Gastroesophageal sphincter (tissue), 4 donors: Measurements from ENCODE around the gene MGRN1. TPM values are rescaled to one million over a fixed set of nuclear protein-coding genes. Genes with fewer than 3 reads are reported as not detected.
A peak's percentile ranks its signal among the peaks of the same experiment; 100 is the strongest.

Experiments
- ATAC-seq: fragments of 150-250 bp; one replicate; pipeline ENCODE4 v1.9.1; 2016; ENCODE audit warnings: mild to moderate bottlenecking, moderate library complexity
- H3K27ac ChIP-seq, 4 donors: fragments of 200-600 bp; sonication (generic) in 3 of 4; 1 replicate in 3 of 4; 2 replicates in 1 of 4; pipeline ENCODE4 v1.5.1; 2016 to 2019
- H3K27me3 ChIP-seq: fragments of 200-600 bp; sonication (generic); one replicate; pipeline ENCODE4 v1.5.1; 2019
- H3K36me3 ChIP-seq, 2 donors: fragments of 200-600 bp; sonication (generic); one replicate each; pipeline ENCODE4 v1.5.1; 2019; ENCODE audit warnings: control low read depth in 1 of 2
- H3K4me1 ChIP-seq, 3 donors: fragments of 200-600 bp; sonication (generic); 1 replicate in 2 of 3; 2 replicates in 1 of 3; pipeline ENCODE4 v1.5.1; 2016 to 2019; ENCODE audit warnings: control low read depth in 2 of 3
- H3K4me3 ChIP-seq, 2 donors: fragments of 200-600 bp; sonication (generic); one replicate each; pipeline ENCODE4 v1.5.1; 2019; ENCODE audit warnings: mild to moderate bottlenecking in 1 of 2, moderate library complexity in 1 of 2
- H3K9me3 ChIP-seq, 3 donors: fragments of 200-600 bp; sonication (generic); one replicate each; pipeline ENCODE4 v1.5.1; 2017 to 2019; ENCODE audit warnings: control low read depth in 2 of 3
- EP300 ChIP-seq: sonication (generic); formaldehyde crosslinking; IDR thresholded peaks from one replicate; pipeline ENCODE4 v1.6.1; 2017; ENCODE audit warnings: antibody characterized with exemption, mild to moderate bottlenecking
- POLR2A ChIP-seq, 2 donors: fragments of 450-650 bp; IDR thresholded peaks; one replicate each; pipeline ENCODE4 v1.6.1; 2017; ENCODE audit warnings: antibody characterized with exemption in 2 of 2, mild to moderate bottlenecking in 2 of 2, moderate library complexity in 1 of 2
- POLR2AphosphoS5 ChIP-seq: sonication (generic); formaldehyde crosslinking; IDR thresholded peaks from one replicate; pipeline ENCODE4 v1.6.1; 2017; ENCODE audit warnings: antibody characterized with exemption
- WGBS, 2 donors: methylation state at CpG; one replicate each; pipeline ENCODE4 v1.1.5; 2018; ENCODE audit warnings: low coverage in 1 of 2; 5-methylcytosine and 5-hydroxymethylcytosine counted together
- total RNA-seq, 4 donors: library from RNA; depleted of rRNA; stranded (reverse); fragments of >200 nt; gene quantifications; one replicate each; pipeline ENCODE4 v1.1.0, GENCODE V29; 2016
- TF ChIP-seq, protein P1 (sequence below), 4 experiments: fragments of 200-600 bp in 2 of 4; fragments of 450-650 bp in 2 of 4; sonication (generic) in 1 of 4; IDR thresholded peaks; one replicate each; pipeline ENCODE4 v1.5.1; 2017 to 2019; ENCODE audit warnings: antibody characterized with exemption in 4 of 4, mild to moderate bottlenecking in 2 of 4, moderate library complexity in 2 of 4

MGRN1 gene
- total RNA-seq, 4 donors from 2014 or later: 29.2 to 67.0 (median 40.5) TPM

DNA sequence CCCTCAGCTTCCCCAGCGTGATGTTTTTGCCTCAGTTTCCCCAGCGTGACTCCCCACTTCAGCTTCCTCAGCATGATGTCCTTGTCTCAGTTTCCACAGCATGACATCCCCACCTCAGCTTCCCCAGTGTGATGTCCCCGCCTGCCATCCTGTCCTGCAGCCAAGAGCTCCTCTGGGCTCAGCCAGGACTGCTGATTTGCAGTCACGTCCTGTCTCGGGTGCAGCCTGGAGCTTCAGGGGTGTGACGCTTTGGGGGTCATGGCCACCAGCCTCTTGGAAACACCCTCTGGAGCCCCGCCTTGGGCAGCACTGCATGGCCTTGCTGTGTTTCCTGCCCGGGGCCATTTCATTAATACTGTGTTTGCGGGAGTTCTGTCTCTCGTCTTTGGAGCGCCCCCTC lies 52.2 kb downstream of the MGRN1 start:
- 69 to 100% methylated on average over 1 to 3 of the region's 11 CpGs for WGBS, 2 donors
- peaks cover 0 to 96% of the 10 kb centered on the region in 2 donors for H3K36me3 ChIP-seq
- no peak overlapping the region for H3K27ac ChIP-seq
- no peak for TF ChIP-seq POLR2AphosphoS5
- TF ChIP-seq, protein P1, sequence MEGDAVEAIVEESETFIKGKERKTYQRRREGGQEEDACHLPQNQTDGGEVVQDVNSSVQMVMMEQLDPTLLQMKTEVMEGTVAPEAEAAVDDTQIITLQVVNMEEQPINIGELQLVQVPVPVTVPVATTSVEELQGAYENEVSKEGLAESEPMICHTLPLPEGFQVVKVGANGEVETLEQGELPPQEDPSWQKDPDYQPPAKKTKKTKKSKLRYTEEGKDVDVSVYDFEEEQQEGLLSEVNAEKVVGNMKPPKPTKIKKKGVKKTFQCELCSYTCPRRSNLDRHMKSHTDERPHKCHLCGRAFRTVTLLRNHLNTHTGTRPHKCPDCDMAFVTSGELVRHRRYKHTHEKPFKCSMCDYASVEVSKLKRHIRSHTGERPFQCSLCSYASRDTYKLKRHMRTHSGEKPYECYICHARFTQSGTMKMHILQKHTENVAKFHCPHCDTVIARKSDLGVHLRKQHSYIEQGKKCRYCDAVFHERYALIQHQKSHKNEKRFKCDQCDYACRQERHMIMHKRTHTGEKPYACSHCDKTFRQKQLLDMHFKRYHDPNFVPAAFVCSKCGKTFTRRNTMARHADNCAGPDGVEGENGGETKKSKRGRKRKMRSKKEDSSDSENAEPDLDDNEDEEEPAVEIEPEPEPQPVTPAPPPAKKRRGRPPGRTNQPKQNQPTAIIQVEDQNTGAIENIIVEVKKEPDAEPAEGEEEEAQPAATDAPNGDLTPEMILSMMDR (IDR thresholded peaks at IDR 0.05): no peak
- TF ChIP-seq EP300: no peak
- no peak for TF ChIP-seq POLR2A (IDR thresholded peaks at IDR 0.05)
- H3K9me3 ChIP-seq: no peaks in the 10 kb centered on the region
- no peak for ATAC-seq
- H3K4me1 ChIP-seq: peaks cover 0 to 25% (median 5%) of the 10 kb centered on the region in 3 donors
- no peak overlapping the region for H3K4me3 ChIP-seq
- H3K27me3 ChIP-seq: no peaks in the 10 kb centered on the region

DNA sequence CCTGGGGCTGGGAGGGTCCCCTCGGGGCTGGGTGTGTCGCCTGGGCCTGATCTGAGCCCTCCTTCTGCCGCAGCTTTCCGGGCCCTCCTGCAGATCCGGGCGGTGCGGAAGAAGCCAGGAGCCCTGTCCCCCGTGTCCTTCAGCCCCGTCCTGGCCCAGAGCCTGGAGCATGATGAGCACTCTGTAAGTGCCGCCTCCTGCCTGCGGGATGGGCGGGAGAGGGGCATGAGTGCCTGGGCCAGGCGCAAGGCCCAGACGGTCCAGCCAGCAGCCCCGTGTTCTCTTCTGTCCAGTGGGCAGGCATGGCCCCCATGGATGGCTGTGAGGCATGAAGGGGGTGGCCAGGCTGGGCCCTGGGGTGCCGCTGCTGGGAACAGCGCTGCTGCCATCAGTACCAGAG lies 52.8 kb downstream of the MGRN1 start:
- Histone ChIP-seq H3K36me3 (peaks cover 0 to 96% of the 10 kb centered on the region in 2 donors), H3K27ac (no peak overlapping the region), H3K9me3 (no peaks in the 10 kb centered on the region), H3K4me3 (no peak overlapping the region), H3K4me1 (peaks cover 0 to 30% (median 5%) of the 10 kb centered on the region in 3 donors), H3K27me3 (no peaks in the 10 kb centered on the region)
- ATAC-seq: no peak
- 100% methylated on average over 2 of the region's 17 CpGs; no CpG with 5 or more reads in 1 of the 2 donors for WGBS, 2 donors
- TF ChIP-seq, protein P1 (IDR thresholded peaks at IDR 0.05): no peak
- TF ChIP-seq POLR2A (IDR thresholded peaks at IDR 0.05) (no peak), POLR2AphosphoS5 (no peak), EP300 (no peak)

DNA sequence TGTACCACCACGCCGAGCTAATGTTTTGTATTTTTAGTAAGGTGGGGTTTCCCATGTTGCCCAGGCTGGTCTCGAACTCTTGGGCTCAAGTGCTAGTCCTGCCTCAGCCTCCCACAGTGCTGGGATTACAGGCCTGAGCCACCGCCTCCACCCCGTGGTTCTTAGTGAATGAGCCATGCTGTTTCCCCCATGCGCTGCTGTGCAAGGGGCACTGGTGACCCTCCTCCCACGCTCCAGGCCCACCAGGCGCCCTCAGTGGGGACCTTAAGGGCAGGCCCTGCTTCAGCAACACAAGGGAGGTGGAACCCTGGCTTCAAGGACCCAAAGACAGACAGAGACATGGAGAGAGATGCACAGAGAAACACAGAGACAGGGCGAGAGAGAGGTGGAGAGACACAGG lies 53.4 kb downstream of the MGRN1 start:
- no peaks in the 10 kb centered on the region for H3K9me3 ChIP-seq
- H3K36me3 ChIP-seq: peaks cover 0 to 97% of the 10 kb centered on the region in 2 donors
- ATAC-seq: no peak
- H3K27me3 ChIP-seq: no peaks in the 10 kb centered on the region
- TF ChIP-seq, protein P1 (IDR thresholded peaks at IDR 0.05): no peak
- TF ChIP-seq EP300 (no peak), POLR2AphosphoS5 (no peak), POLR2A (IDR thresholded peaks at IDR 0.05) (no peak)
- no peak overlapping the region for H3K27ac ChIP-seq
- peaks cover 0 to 36% (median 5%) of the 10 kb centered on the region in 3 donors for H3K4me1 ChIP-seq
- 92% methylated on average over 3 of the region's 9 CpGs; no CpG with 5 or more reads in 1 of the 2 donors for WGBS, 2 donors
- H3K4me3 ChIP-seq: no peak overlapping the region

DNA sequence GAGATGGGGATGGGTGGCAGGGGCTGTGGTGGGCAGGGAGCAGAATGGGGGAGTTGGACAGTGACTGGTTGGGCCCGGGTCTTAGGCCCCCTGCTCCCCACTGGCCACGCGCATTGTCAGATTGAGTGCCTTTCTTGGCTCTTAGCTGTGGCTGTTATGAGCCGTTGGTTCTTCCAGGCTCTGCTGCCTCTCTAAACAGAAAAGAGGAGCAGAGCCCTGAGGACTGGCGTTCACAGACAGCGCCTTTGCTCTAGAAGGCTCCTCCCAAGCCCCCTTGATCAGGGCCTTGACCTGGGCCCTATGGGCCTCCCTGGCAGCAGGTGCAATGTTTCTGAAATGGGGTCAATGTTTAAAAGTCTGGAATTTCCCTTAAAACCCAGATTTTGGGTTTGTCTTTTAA lies 54.0 kb downstream of the MGRN1 start:
- peaks cover 0 to 42% (median 5%) of the 10 kb centered on the region in 3 donors for H3K4me1 ChIP-seq
- no peaks in the 10 kb centered on the region for H3K27me3 ChIP-seq
- 79% methylated on average over 5 to 6 of the region's 6 CpGs for WGBS, 2 donors
- no peak for ATAC-seq
- H3K4me3 ChIP-seq: no peak overlapping the region
- TF ChIP-seq POLR2AphosphoS5: no peak
- TF ChIP-seq, protein P1 (IDR thresholded peaks at IDR 0.05): no peak
- no peak for TF ChIP-seq EP300
- TF ChIP-seq POLR2A (IDR thresholded peaks at IDR 0.05): no peak
- no peaks in the 10 kb centered on the region for H3K9me3 ChIP-seq
- peaks cover 0 to 97% of the 10 kb centered on the region in 2 donors for H3K36me3 ChIP-seq
- peak overlapping the region in 2 of 4 donors; percentile 72 to 82 for H3K27ac ChIP-seq

DNA sequence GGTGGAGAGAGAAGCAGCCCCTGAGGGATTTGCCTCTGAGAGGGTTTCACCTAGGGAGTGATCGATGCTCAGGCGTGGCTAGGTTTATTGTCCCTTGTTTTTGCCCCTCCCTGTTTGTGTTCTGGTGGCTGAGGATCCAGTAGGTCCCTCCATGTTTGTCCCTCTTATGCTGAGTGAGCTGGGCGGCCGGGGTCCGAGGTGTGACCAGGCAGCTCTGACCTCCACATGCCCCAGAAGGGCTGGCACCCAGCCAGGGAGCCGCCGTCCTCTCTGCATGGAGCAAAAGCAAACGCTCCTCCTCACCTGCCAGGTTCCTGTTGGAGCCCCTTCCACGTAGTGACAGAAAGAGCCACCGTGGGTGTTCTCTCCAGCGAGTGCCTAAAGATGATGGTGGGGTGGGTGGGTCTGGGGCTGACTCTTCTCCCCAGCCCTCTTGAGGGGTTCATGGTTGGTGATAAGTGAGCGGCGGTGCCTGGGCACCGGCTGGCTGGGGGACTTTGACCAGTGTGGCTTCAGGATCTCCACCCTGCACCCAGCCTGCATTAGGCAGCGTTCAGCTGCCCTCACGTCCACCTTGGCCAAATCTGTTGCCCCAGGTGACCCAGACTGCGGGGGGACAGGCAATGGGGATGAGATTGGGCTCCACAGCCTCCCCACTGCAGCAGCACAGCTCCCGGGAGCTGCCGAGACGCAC lies 54.7 kb downstream of the MGRN1 start:
- ATAC-seq: no peak
- WGBS, 2 donors: 100% methylated on average over 1 of the region's 20 CpGs; no CpG with 5 or more reads in 1 of the 2 donors
- TF ChIP-seq, protein P1 (IDR thresholded peaks at IDR 0.05): no peak
- Histone ChIP-seq H3K4me3 (peak overlapping the region in 1 of 2 donors; percentile 42), H3K4me1 (peaks cover 0 to 44% (median 5%) of the 10 kb centered on the region in 3 donors), H3K9me3 (no peaks in the 10 kb centered on the region), H3K27me3 (no peaks in the 10 kb centered on the region), H3K36me3 (peaks cover 0 to 97% of the 10 kb centered on the region in 2 donors), H3K27ac (peak overlapping the region in 3 of 4 donors; percentile 72 to 82 (median 72))
